A549 (cell line): Measurements from ENCODE around the gene NMBR. TPM values are rescaled to one million over a fixed set of nuclear protein-coding genes. Genes with fewer than 3 reads are reported as not detected.
A peak's percentile ranks its signal among the peaks of the same experiment; 100 is the strongest.
"Not testable (repeated sequence)": the region's sequence is repeated elsewhere in the genome, so short reads cannot be mapped to it uniquely, and the experiment has no call there.

ENCODE experiments used
- ATAC-seq, 2 experiments: fragments of 200-7000 bp in 1 of 2; fragments of >200 bp in 1 of 2; cut with Nextera tagmentation in 1 of 2; cut with Tn5 transposase in 1 of 2; 3 replicates each; pipeline versions ENCODE4 v1.8.0 to v1.9.1; 2018 to 2020; ENCODE audit warnings: mild to moderate bottlenecking in 1 of 2, moderate library complexity in 1 of 2
- CTCF ChIA-PET: fragments of 300-600 bp; sonication (Branson Sonifier 250); formaldehyde crosslinking; extraction: SDS; loops from one replicate; lab custom pipeline; 2021; ENCODE audit warnings: antibody characterized with exemption, inconsistent platforms; lab: Yijun Ruan, JAX
- POLR2A ChIA-PET: fragments of 350-600 bp; formaldehyde crosslinking; extraction: SDS; loops from one replicate; lab custom pipeline; 2021; ENCODE audit warnings: antibody characterized with exemption, inconsistent platforms; lab: Yijun Ruan, JAX
- DNase-seq, 2 experiments: peaks; one replicate each; pipeline versions ENCODE4 v3.0.0 to v3.0.0-alpha.2; 2011 to 2016; ENCODE audit warnings: low read depth in 1 of 2, low spot score in 1 of 2
- FAIRE-seq: peaks from 2 replicates; lab custom pipeline; 2011; peaks lifted over from hg19 to GRCh38; lab: Jason Lieb, UNC
- H3K27ac ChIP-seq, 2 experiments: fragments of >200 bp; sonication (Bioruptor Twin); formaldehyde crosslinking; 3 replicates each; pipeline ENCODE4 v1.5.1; 2016 to 2017
- H3K4me1 ChIP-seq: fragments of >200 bp; sonication (Bioruptor Twin); formaldehyde crosslinking; 3 replicates; pipeline ENCODE4 v1.6.1; 2016
- H3K4me2 ChIP-seq: fragments of >200 bp; sonication (Bioruptor Twin); formaldehyde crosslinking; 3 replicates; pipeline ENCODE4 v1.6.1; 2016
- H3K4me3 ChIP-seq: fragments of >200 bp; sonication (Bioruptor Twin); formaldehyde crosslinking; 3 replicates; pipeline ENCODE4 v1.5.1; 2016
- H3K9me3 ChIP-seq: fragments of >200 bp; sonication (Bioruptor Twin); formaldehyde crosslinking; 3 replicates; pipeline ENCODE4 v1.6.1; 2016
- CBX2 ChIP-seq: fragments of 200-600 bp; sonication (generic); IDR thresholded peaks from 2 replicates; pipeline ENCODE4 v1.6.1; 2016; ENCODE audit warnings: low read depth, mild to moderate bottlenecking, borderline replicate concordance
- CHD4 ChIP-seq: fragments of 200-600 bp; sonication (generic); IDR thresholded peaks from 2 replicates; pipeline ENCODE4 v1.6.1; 2016; ENCODE audit warnings: antibody characterized with exemption, mild to moderate bottlenecking, borderline replicate concordance
- EHF ChIP-seq: fragments of 250-450 bp; sonication (Bioruptor Pico); IDR thresholded peaks from 2 replicates; pipeline ENCODE4 v1.5.0; 2020; ENCODE audit warnings: mild to moderate bottlenecking
- EP300 ChIP-seq, 2 experiments: fragments of >200 bp; sonication (Bioruptor Twin); formaldehyde crosslinking; IDR thresholded peaks; 2 replicates in 1 of 2; 3 replicates in 1 of 2; pipeline ENCODE4 v1.6.1; 2016 to 2017
- FOSB ChIP-seq: fragments of 250-450 bp; sonication (Bioruptor Pico); IDR thresholded peaks from 2 replicates; pipeline ENCODE4 v1.5.0; 2020; ENCODE audit warnings: mild to moderate bottlenecking, moderate library complexity
- FOSL2 ChIP-seq, 2 experiments: fragments of 450-650 bp in 1 of 2; fragments of >200 bp in 1 of 2; sonication (Bioruptor Twin) in 1 of 2; formaldehyde crosslinking; IDR thresholded peaks; 2 replicates each; pipeline versions ENCODE4 v1.5.0 to v1.6.1; 2016 to 2020; ENCODE audit warnings: mild to moderate bottlenecking in 1 of 2, moderate library complexity in 1 of 2
- GATA3 ChIP-seq: IDR thresholded peaks from 2 replicates; pipeline ENCODE4 v1.6.1; 2012; ENCODE audit warnings: borderline replicate concordance
- HEYL ChIP-seq: fragments of 250-450 bp; sonication (Bioruptor Pico); IDR thresholded peaks from 2 replicates; pipeline ENCODE4 v1.8.0; 2021; ENCODE audit warnings: mild to moderate bottlenecking, moderate library complexity
- KDM5A ChIP-seq: fragments of 200-600 bp; sonication (generic); IDR thresholded peaks from 2 replicates; pipeline ENCODE4 v1.6.1; 2016; ENCODE audit warnings: antibody characterized with exemption, mild to moderate bottlenecking
- MAZ ChIP-seq: fragments of 150-350 bp; IDR thresholded peaks from 2 replicates; pipeline ENCODE4 v1.6.1; 2014; ENCODE audit warnings: antibody characterized with exemption, low read depth, low read length, borderline replicate concordance
- NFE2L2 ChIP-seq: fragments of 150-350 bp; conservative IDR thresholded peaks from 2 replicates; pipeline ENCODE4 v1.6.1; 2014; ENCODE audit warnings: low read length
- NPAS2 ChIP-seq: fragments of 250-450 bp; sonication (Bioruptor Pico); IDR thresholded peaks from 2 replicates; pipeline ENCODE4 v1.8.0; 2022; ENCODE audit warnings: mild to moderate bottlenecking, moderate library complexity, borderline replicate concordance
- POLR2AphosphoS2 ChIP-seq: conservative IDR thresholded peaks from 2 replicates; pipeline ENCODE4 v1.6.1; 2012; ENCODE audit warnings: low read length, improper control_type of control experiment, inconsistent platforms
- RARB ChIP-seq: fragments of 250-450 bp; sonication (Bioruptor Pico); IDR thresholded peaks from 2 replicates; pipeline ENCODE4 v1.8.0; 2021; ENCODE audit warnings: mild to moderate bottlenecking, moderate library complexity
- RFX5 ChIP-seq: fragments of 450-650 bp; IDR thresholded peaks from 2 replicates; pipeline ENCODE4 v1.7.1; 2014; ENCODE audit warnings: antibody characterized with exemption, mild to moderate bottlenecking, moderate library complexity
- SMC3 ChIP-seq: fragments of >200 bp; sonication (Bioruptor Twin); formaldehyde crosslinking; IDR thresholded peaks from 3 replicates; pipeline ENCODE4 v1.6.1; 2018; ENCODE audit warnings: inconsistent platforms
- ZNF302 ChIP-seq: fragments of 250-450 bp; sonication (Bioruptor Pico); IDR thresholded peaks from 2 replicates; pipeline ENCODE4 v1.9.0; 2021; ENCODE audit warnings: inconsistent platforms, mild to moderate bottlenecking, moderate library complexity
- ZSCAN20 ChIP-seq: fragments of 250-450 bp; sonication (Bioruptor Pico); IDR thresholded peaks from 2 replicates; pipeline ENCODE4 v1.8.0; 2022; ENCODE audit warnings: mild to moderate bottlenecking, moderate library complexity
- WGBS: methylation state at CpG from one replicate; pipeline ENCODE4 v1.1.6; 2017; ENCODE audit errors: missing lambda C conversion rate; 5-methylcytosine and 5-hydroxymethylcytosine counted together
- polyA plus RNA-seq, 4 experiments: library from polyadenylated mRNA; depleted of rRNA in 3 of 4; stranded (reverse); fragments of >200 nt; fragmentation: RNase III in 1 of 4; extraction: RNeasy Plus Mini Kit Qiagen cat#74134 plus additional on column Dnase treatment in 1 of 4; gene quantifications; 2 replicates in 3 of 4; 3 replicates in 1 of 4; pipeline ENCODE4 v1.2.3, GENCODE V29; 2011 to 2017
- TF ChIP-seq, protein P1 (sequence below): fragments of 250-450 bp; sonication (Bioruptor Pico); IDR thresholded peaks from 2 replicates; pipeline ENCODE4 v1.5.0; 2020; ENCODE audit warnings: low read depth, mild to moderate bottlenecking, moderate library complexity
- TF ChIP-seq, protein P2 (sequence below): IDR thresholded peaks from 2 replicates; pipeline ENCODE4 v1.6.1; 2012

NMBR gene
- polyA plus RNA-seq, 2 of the 4 experiments (the other 2 are of a cell fraction): not detected

DNA sequence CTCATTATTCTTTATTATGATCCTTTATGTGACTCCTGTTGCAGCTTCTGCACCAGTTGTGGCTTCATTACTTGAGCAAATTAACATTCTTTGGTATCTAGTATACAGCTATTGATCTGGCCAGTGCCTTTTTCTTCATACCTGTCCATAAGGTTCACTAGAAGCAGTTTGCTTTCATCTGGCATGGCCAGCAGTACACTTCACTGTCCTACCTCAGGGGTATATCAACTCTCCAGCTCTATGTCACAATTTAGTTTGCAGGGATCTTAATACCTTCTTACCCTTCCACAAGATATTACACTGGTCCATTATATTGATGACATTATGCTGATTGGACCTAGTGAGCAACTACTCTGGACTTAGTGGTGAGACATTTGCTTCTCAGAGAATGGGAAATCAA, 46.7 kb upstream of the NMBR start:
- no peak overlapping the region for H3K4me2 ChIP-seq
- FAIRE-seq (no peak), ATAC-seq (no peak), DNase-seq (no peak)
- ChIA-PET CTCF (no interaction called here), POLR2A (no interaction called here)
- H3K9me3 ChIP-seq: no peaks in the 10 kb centered on the region
- H3K4me1 ChIP-seq: peaks cover 9% of the 10 kb centered on the region; the same call in 2 of the 3 replicates
- no peak overlapping the region for H3K4me3 ChIP-seq
- H3K27ac ChIP-seq: no peak overlapping the region
- TF ChIP-seq KDM5A (no peak), EP300 (IDR thresholded peaks at IDR 0.05) (no peak)
- TF ChIP-seq, all 56 proteins: peak for 0

DNA sequence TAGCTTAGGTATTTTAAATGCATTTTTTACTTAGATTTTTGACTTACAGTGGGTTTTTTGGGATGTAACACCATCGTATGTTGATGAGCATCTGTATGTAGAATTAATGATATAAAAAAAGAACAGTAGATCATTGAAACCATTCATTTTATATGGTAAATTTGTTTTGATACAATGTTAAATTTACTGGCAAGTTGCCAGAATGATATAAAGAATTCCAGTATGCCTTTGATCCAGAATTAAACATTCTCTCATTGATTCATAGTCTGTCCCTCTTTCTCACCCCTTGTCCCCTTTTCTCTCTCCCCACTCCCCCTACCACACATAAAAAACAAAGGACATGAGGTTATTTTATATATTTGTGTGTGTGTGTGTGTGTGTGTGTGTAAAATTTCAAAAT, 45.4 kb upstream of the NMBR start:
- Histone ChIP-seq H3K4me2 (no peak overlapping the region), H3K4me1 (peaks cover 9% of the 10 kb centered on the region; the same call in 2 of the 3 replicates), H3K4me3 (no peak overlapping the region), H3K9me3 (no peaks in the 10 kb centered on the region), H3K27ac (no peak overlapping the region)
- ChIA-PET CTCF (no interaction called here), POLR2A (no interaction called here)
- FAIRE-seq: no peak
- DNase-seq: no peak
- 87% methylated on average over 1 of the region's 1 CpG for WGBS
- ATAC-seq: no peak
- TF ChIP-seq CBX2 (no peak), CHD4 (no peak), HEYL (no peak)

DNA sequence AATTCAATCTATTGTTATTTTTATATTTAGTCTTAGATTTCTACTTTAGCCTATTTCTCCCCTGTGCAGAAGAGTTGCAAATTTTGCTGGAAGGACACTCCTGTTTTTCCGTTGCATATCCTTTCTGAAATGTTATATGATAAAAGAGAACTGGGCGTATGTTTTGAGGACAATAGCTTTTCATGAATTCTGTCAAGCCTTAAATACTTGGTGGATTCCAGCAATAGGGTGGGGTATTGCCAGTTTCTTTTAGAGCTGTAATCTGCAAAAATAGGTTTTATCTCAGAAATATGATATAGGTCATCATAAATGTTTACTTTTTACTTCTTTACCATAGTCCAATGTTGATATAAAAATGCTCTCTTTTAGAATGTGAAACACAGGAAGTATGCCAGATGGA, 42.1 kb upstream of the NMBR start:
- ATAC-seq: no peak
- Histone ChIP-seq H3K9me3 (no peaks in the 10 kb centered on the region), H3K27ac (no peak overlapping the region), H3K4me2 (no peak overlapping the region)
- 96% methylated on average over 2 of the region's 2 CpGs for WGBS
- CTCF ChIA-PET: interaction anchor here (0.7 kb wide), 1 partner anchor 200 kb away, joined by 3 read pairs; no protein-coding TSS in a partner anchor
- TF ChIP-seq RARB: no peak
- TF ChIP-seq ZNF302: no peak
- TF ChIP-seq, protein P1, sequence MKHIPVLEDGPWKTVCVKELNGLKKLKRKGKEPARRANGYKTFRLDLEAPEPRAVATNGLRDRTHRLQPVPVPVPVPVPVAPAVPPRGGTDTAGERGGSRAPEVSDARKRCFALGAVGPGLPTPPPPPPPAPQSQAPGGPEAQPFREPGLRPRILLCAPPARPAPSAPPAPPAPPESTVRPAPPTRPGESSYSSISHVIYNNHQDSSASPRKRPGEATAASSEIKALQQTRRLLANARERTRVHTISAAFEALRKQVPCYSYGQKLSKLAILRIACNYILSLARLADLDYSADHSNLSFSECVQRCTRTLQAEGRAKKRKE (CRISPR knock-in tag): no peak
- TF ChIP-seq EP300 (IDR thresholded peaks at IDR 0.05): no peak
- no peak for TF ChIP-seq EHF (CRISPR knock-in tag)
- no peak for TF ChIP-seq POLR2AphosphoS2
- TF ChIP-seq, all 56 proteins: peak for 0
- no peak for FAIRE-seq
- Histone ChIP-seq H3K4me1 (peaks cover 7% of the 10 kb centered on the region; the same call in 1 of the 3 replicates), H3K4me3 (no peak overlapping the region)
- DNase-seq: no peak
- POLR2A ChIA-PET: no interaction called here

DNA sequence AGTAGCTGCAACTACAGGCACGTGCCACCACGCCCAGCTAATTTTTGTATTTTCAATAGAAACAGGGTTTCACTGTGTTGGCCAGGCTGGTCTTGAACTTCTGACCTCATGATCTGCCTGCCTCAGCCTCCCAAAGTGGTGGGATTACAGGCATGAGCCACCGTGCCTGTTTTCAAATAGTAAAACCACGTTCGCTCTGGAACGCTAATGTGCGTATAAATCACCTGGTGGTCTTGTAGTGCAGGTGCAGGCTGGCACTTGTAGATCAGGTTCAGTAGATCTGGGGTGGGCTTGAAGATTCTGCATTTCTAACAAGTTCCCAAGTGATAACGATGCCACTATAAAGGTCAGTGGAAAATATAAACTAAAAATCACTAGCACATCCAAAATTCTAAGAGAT, 41.4 kb upstream of the NMBR start:
- not testable (repeated sequence) for FAIRE-seq, H3K4me3 ChIP-seq, H3K27ac ChIP-seq, H3K9me3 ChIP-seq, H3K4me2 ChIP-seq, H3K4me1 ChIP-seq
- peak in 1 of 2 experiments; percentile 56; a peak in 2 of 6 replicates for ATAC-seq
- peak in 1 of 2 experiments; percentile 6 for DNase-seq
- POLR2A ChIA-PET: interaction anchor here (0.7 kb wide), 1 partner anchor 114 kb away, joined by 5 read pairs; no protein-coding TSS in a partner anchor
- 98% methylated on average over 8 of the region's 8 CpGs for WGBS
- CTCF ChIA-PET: interaction anchor here (0.7 kb wide), 1 partner anchor 201 kb away, joined by 3 read pairs; no protein-coding TSS in a partner anchor

DNA sequence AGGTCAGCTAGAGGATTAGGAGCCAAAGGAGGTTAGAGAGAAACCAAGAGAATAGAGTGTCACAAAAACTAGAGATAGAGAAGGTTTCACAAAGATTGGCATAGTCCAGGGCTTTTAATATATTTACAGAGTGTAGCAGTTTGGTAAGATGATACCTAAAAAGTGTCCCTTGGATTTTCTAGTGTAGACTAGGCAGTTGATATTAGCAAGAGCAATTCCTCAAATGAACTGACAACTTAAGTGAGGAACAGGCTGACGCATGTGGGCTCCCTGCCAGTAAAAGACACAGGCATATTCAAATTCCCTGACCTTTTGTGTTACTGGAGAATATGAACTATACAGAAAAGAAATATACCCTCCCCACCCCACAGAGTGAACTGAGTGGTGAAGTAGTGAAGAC, 40.3 kb upstream of the NMBR start:
- Histone ChIP-seq H3K4me3 (no peak overlapping the region), H3K27ac (no peak overlapping the region), H3K4me1 (peaks cover 7% of the 10 kb centered on the region; the same call in 1 of the 3 replicates), H3K9me3 (no peaks in the 10 kb centered on the region), H3K4me2 (no peak overlapping the region)
- TF ChIP-seq GATA3 (no peak), MAZ (no peak), NFE2L2 (no peak), POLR2AphosphoS2 (no peak), FOSB (CRISPR knock-in tag) (no peak), RFX5 (no peak), EHF (CRISPR knock-in tag) (no peak), ZSCAN20 (CRISPR knock-in tag) (no peak), FOSL2 (IDR thresholded peaks at IDR 0.05) (no peak), FOSL2 (CRISPR knock-in tag; IDR thresholded peaks at IDR 0.05) (no peak), SMC3 (no peak), NPAS2 (no peak)
- TF ChIP-seq, protein P2, sequence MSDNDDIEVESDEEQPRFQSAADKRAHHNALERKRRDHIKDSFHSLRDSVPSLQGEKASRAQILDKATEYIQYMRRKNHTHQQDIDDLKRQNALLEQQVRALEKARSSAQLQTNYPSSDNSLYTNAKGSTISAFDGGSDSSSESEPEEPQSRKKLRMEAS: no peak
- FAIRE-seq: no peak
- 30% methylated on average over 1 of the region's 1 CpG for WGBS
- ATAC-seq: peak in 1 of 2 experiments; percentile 57; a peak in 3 of 6 replicates
- ChIA-PET POLR2A (no interaction called here), CTCF (interaction anchor here (0.6 to 1.4 kb wide), 3 partner anchors 9 to 201 kb away, joined by 3 to 4 read pairs (median 3); no protein-coding TSS in a partner anchor)
- DNase-seq: peak in 1 of 2 experiments; percentile 24
